Naive thymus-derived CD4-positive, alpha-beta T cell (primary cell): Measurements from ENCODE around the gene MYG1. TPM values are rescaled to one million over a fixed set of nuclear protein-coding genes. Genes with fewer than 3 reads are reported as not detected.

Experiments
- ATAC-seq: fragments of 150-1000 bp; cut with Tn5 transposase; 2 replicates; pipeline ENCODE4 v1.10.0; 2021; ENCODE audit warnings: mild to moderate bottlenecking, moderate library complexity
- CTCF ChIA-PET: fragments of 350-600 bp; sonication (Branson Sonifier 250); formaldehyde crosslinking; loops from one replicate; lab custom pipeline; 2021; ENCODE audit warnings: antibody characterized with exemption; lab: Charles Lee
- POLR2A ChIA-PET: fragments of 350-600 bp; sonication (Branson Sonifier 250); formaldehyde crosslinking; loops from one replicate; lab custom pipeline; 2021; ENCODE audit warnings: antibody characterized with exemption, inconsistent platforms; lab: Charles Lee
- DNase-seq, 9 donors: peaks; one replicate each; pipeline versions ENCODE4 v3.0.0 to v3.0.0-alpha.2; 2020 to 2022; ENCODE audit warnings: mixed read lengths in 1 of 9
- H3K27ac ChIP-seq: one replicate; pipeline ENCODE4 v1.7.0; 2013; ENCODE audit warnings: mild to moderate bottlenecking, low read depth, low read length, moderate library complexity
- H3K27me3 ChIP-seq, 2 donors: one replicate each; pipeline ENCODE4 v1.7.0; 2013; ENCODE audit warnings: low read length in 2 of 2, mild to moderate bottlenecking in 2 of 2, moderate library complexity in 2 of 2; ENCODE audit not compliant: control insufficient read depth in 2 of 2, insufficient read depth in 2 of 2
- H3K36me3 ChIP-seq, 3 experiments: 1 replicate in 2 of 3; 2 replicates in 1 of 3; pipeline ENCODE4 v1.7.0; 2013; ENCODE audit warnings: low read length in 3 of 3, mild to moderate bottlenecking in 3 of 3, moderate library complexity in 1 of 3; ENCODE audit not compliant: insufficient read depth in 3 of 3, control insufficient read depth in 2 of 3
- H3K4me1 ChIP-seq, 2 donors: one replicate each; pipeline ENCODE4 v1.7.0; 2013; ENCODE audit warnings: low read length in 2 of 2, mild to moderate bottlenecking in 2 of 2, moderate library complexity in 1 of 2; ENCODE audit not compliant: control insufficient read depth in 2 of 2, insufficient read depth in 2 of 2
- H3K4me3 ChIP-seq: 2 replicates; pipeline ENCODE4 v1.7.0; 2013; ENCODE audit warnings: mild to moderate bottlenecking, low read length
- H3K9me3 ChIP-seq, 3 experiments: 1 replicate in 2 of 3; 2 replicates in 1 of 3; pipeline ENCODE4 v1.7.0; 2013; ENCODE audit warnings: low read length in 3 of 3; ENCODE audit not compliant: control insufficient read depth in 2 of 3
- H3K27ac Mint-ChIP-seq, 9 donors: one replicate each; pipeline ENCODE4 v1.8.0; 2020 to 2022; ENCODE audit warnings: mixed read lengths in 9 of 9, mild to moderate bottlenecking in 8 of 9, moderate library complexity in 5 of 9, inconsistent platforms in 2 of 9
- H3K27me3 Mint-ChIP-seq, 5 donors: one replicate each; pipeline ENCODE4 v1.8.0; 2021 to 2022; ENCODE audit warnings: mixed read lengths in 5 of 5, mild to moderate bottlenecking in 1 of 5
- H3K36me3 Mint-ChIP-seq, 5 donors: one replicate each; pipeline ENCODE4 v1.8.0; 2020 to 2022; ENCODE audit warnings: mixed read lengths in 5 of 5, mild to moderate bottlenecking in 3 of 5, inconsistent platforms in 1 of 5
- H3K4me1 Mint-ChIP-seq, 7 donors: one replicate each; pipeline ENCODE4 v1.8.0; 2020 to 2022; ENCODE audit warnings: mixed read lengths in 7 of 7, mild to moderate bottlenecking in 3 of 7, inconsistent platforms in 1 of 7
- H3K4me3 Mint-ChIP-seq, 10 donors: one replicate each; pipeline ENCODE4 v1.8.0; 2020 to 2022; ENCODE audit warnings: mild to moderate bottlenecking in 10 of 10, mixed read lengths in 10 of 10, moderate library complexity in 6 of 10, inconsistent platforms in 2 of 10
- H3K9me3 Mint-ChIP-seq, 11 donors: one replicate each; pipeline ENCODE4 v1.8.0; 2020 to 2022; ENCODE audit warnings: mixed read lengths in 11 of 11, mild to moderate bottlenecking in 4 of 11, inconsistent platforms in 1 of 11, moderate library complexity in 1 of 11
- intact Hi-C, 2 donors: fragments of 100-400 bp; cut with micrococcal nuclease; formaldehyde crosslinking; loops; one replicate each; pipeline ENCODE4 v1.15.1; 2023
- polyA plus RNA-seq, 2 donors: library from polyadenylated mRNA; unstranded; fragments of 300-500 nt; fragmentation: Illumina TruSeq; gene quantifications; one replicate each; pipeline ENCODE4 v1.2.3, GENCODE V29; 2021
- total RNA-seq, 6 experiments: library from RNA in 5 of 6; stranded (reverse) in 5 of 6; gene quantifications; 1 replicate in 5 of 6; 2 replicates in 1 of 6; pipeline ENCODE4 v1.2.3 and lab custom pipeline; 2021 to 2026

The MYG1 gene
- total and polyA plus RNA-seq, 7 experiments from 2014 or later: 38.9 to 75.1 (median 53.1) TPM

- H3K4me1 Mint-ChIP-seq: peaks cover 5 to 18% (median 6%) of the 10 kb centered on the region in 7 donors
- no peak overlapping the region for H3K4me3 ChIP-seq
- no peaks in the 10 kb centered on the region for H3K9me3 ChIP-seq
- peak overlapping the region in 1 of 9 donors; percentile 51 for H3K27ac Mint-ChIP-seq
- H3K27me3 ChIP-seq: peaks cover 3 to 5% of the 10 kb centered on the region in 2 donors
- ChIA-PET POLR2A (interaction anchor here (0.6 to 0.9 kb wide), 3 partner anchors 10 to 12 kb away, joined by 3 read pairs; partner anchors contain the start of gene AAAS), CTCF (interaction anchor here (1.3 kb wide), 1 partner anchor 11 kb away, joined by 4 read pairs; no protein-coding TSS in a partner anchor)
- H3K36me3 ChIP-seq: no peaks in the 10 kb centered on the region
- peaks cover 0 to 1% (median 0%) of the 10 kb centered on the region in 11 donors for H3K9me3 Mint-ChIP-seq
- H3K27me3 Mint-ChIP-seq: peaks cover 21 to 53% (median 37%) of the 10 kb centered on the region in 5 donors
- ATAC-seq: no peak
- H3K36me3 Mint-ChIP-seq: peaks cover 0 to 8% (median 0%) of the 10 kb centered on the region in 5 donors
- H3K4me1 ChIP-seq: no peaks in the 10 kb centered on the region
- no peak for DNase-seq
- no peak overlapping the region for H3K27ac ChIP-seq
- intact Hi-C loops: no loop called here
- H3K4me3 Mint-ChIP-seq: no peak overlapping the region
These were observed 33.8 kb downstream of the MYG1 start for GRCh38 chr12:53333289-53333688.

- peak overlapping the region in 1 of 9 donors; percentile 51 for H3K27ac Mint-ChIP-seq
- ChIA-PET POLR2A (interaction anchor here (0.7 to 0.9 kb wide), 2 partner anchors 9 to 12 kb away, joined by 3 read pairs; partner anchors contain the start of gene AAAS), CTCF (interaction anchor here (1.0 to 1.3 kb wide), 2 partner anchors 11 kb away, joined by 3 to 4 read pairs; no protein-coding TSS in a partner anchor)
- Histone ChIP-seq H3K9me3 (no peaks in the 10 kb centered on the region), H3K36me3 (no peaks in the 10 kb centered on the region), H3K27ac (no peak overlapping the region), H3K4me1 (no peaks in the 10 kb centered on the region), H3K27me3 (peaks cover 5 to 8% of the 10 kb centered on the region in 2 donors), H3K4me3 (no peak overlapping the region)
- peaks cover 0 to 1% (median 0%) of the 10 kb centered on the region in 11 donors for H3K9me3 Mint-ChIP-seq
- peaks cover 0 to 8% (median 0%) of the 10 kb centered on the region in 5 donors for H3K36me3 Mint-ChIP-seq
- DNase-seq (no peak), ATAC-seq (no peak)
- intact Hi-C loops: no loop called here
- no peak overlapping the region for H3K4me3 Mint-ChIP-seq
- peaks cover 26 to 55% (median 40%) of the 10 kb centered on the region in 5 donors for H3K27me3 Mint-ChIP-seq
- peaks cover 5 to 18% (median 8%) of the 10 kb centered on the region in 7 donors for H3K4me1 Mint-ChIP-seq
These were observed 34.4 kb downstream of the MYG1 start for GRCh38 chr12:53333845-53334244.

GRCh38 chr12:53334822-53335221 lies 35.3 kb downstream of the MYG1 start:
- peaks cover 26 to 57% (median 40%) of the 10 kb centered on the region in 5 donors for H3K27me3 Mint-ChIP-seq

GRCh38 chr12:53336181-53336681 lies 36.7 kb downstream of the MYG1 start, which contains the start of gene SP7:
SP7 (minus strand) TSS chr12:53336354; CDS start chr12:53335646, 708 bp downstream.
- Histone ChIP-seq H3K9me3 (no peaks in the 10 kb centered on the region), H3K27me3 (peaks cover 5 to 8% of the 10 kb centered on the region in 2 donors), H3K36me3 (no peaks in the 10 kb centered on the region), H3K4me1 (no peaks in the 10 kb centered on the region), H3K4me3 (no peak within 1 kb of the TSS), H3K27ac (no peak within 1 kb of the TSS)
- ATAC-seq: peak; percentile 67
- ChIA-PET CTCF (interaction anchor here (1.3 kb wide), 1 partner anchor 10 kb away, joined by 5 read pairs; no protein-coding TSS in a partner anchor), POLR2A (interaction anchor here (0.5 to 1.4 kb wide), 2 partner anchors 12 to 63 kb away, joined by 3 to 4 read pairs; no protein-coding TSS in a partner anchor)
- H3K9me3 Mint-ChIP-seq: peaks cover 0 to 1% (median 0%) of the 10 kb centered on the region in 11 donors
- H3K36me3 Mint-ChIP-seq: peaks cover 0 to 8% (median 0%) of the 10 kb centered on the region in 5 donors
- no peak within 1 kb of the TSS for H3K27ac Mint-ChIP-seq
- peaks cover 26 to 64% (median 40%) of the 10 kb centered on the region in 5 donors for H3K27me3 Mint-ChIP-seq
- DNase-seq: no peak
- H3K4me1 Mint-ChIP-seq: peaks cover 5 to 18% (median 8%) of the 10 kb centered on the region in 7 donors
- intact Hi-C loops: no loop called here
- no peak within 1 kb of the TSS for H3K4me3 Mint-ChIP-seq

More at GRCh38 chr12:53334822-53335221, 35.3 kb downstream of the MYG1 start:
- Histone ChIP-seq H3K36me3 (no peaks in the 10 kb centered on the region), H3K9me3 (no peaks in the 10 kb centered on the region), H3K4me1 (no peaks in the 10 kb centered on the region), H3K4me3 (no peak overlapping the region), H3K27me3 (peaks cover 5 to 8% of the 10 kb centered on the region in 2 donors), H3K27ac (no peak overlapping the region)
- H3K36me3 Mint-ChIP-seq: peaks cover 0 to 8% (median 0%) of the 10 kb centered on the region in 5 donors
- H3K9me3 Mint-ChIP-seq: peaks cover 0 to 1% (median 0%) of the 10 kb centered on the region in 11 donors
- ChIA-PET CTCF (interaction anchor here (0.6 to 1.3 kb wide), 4 partner anchors 8 to 86 kb away, joined by 3 to 5 read pairs (median 3); no protein-coding TSS in a partner anchor), POLR2A (interaction anchor here (0.6 to 1.4 kb wide), 3 partner anchors 9 to 64 kb away, joined by 3 to 5 read pairs (median 4); no protein-coding TSS in a partner anchor)
- DNase-seq (no peak), ATAC-seq (no peak)
- H3K4me1 Mint-ChIP-seq: peaks cover 5 to 18% (median 8%) of the 10 kb centered on the region in 7 donors
- peak overlapping the region in 1 of 9 donors; percentile 31 for H3K27ac Mint-ChIP-seq
- intact Hi-C loops: no loop called here
- no peak overlapping the region for H3K4me3 Mint-ChIP-seq

- peak overlapping the region in 2 of 10 donors; percentile 0 to 24 for H3K4me3 Mint-ChIP-seq
- ChIA-PET POLR2A (no interaction called here), CTCF (no interaction called here)
- no peaks in the 10 kb centered on the region for H3K9me3 ChIP-seq
- peaks cover 0 to 8% (median 0%) of the 10 kb centered on the region in 5 donors for H3K36me3 Mint-ChIP-seq
- H3K27ac Mint-ChIP-seq: peak overlapping the region in 3 of 9 donors; percentile 9 to 21 (median 16)
- no peak overlapping the region for H3K27ac ChIP-seq
- H3K4me1 ChIP-seq: no peaks in the 10 kb centered on the region
- H3K4me3 ChIP-seq: no peak overlapping the region
- no peaks in the 10 kb centered on the region for H3K36me3 ChIP-seq
- intact Hi-C loops: no loop called here
- no peak for ATAC-seq
- peaks cover 26 to 61% (median 34%) of the 10 kb centered on the region in 5 donors for H3K27me3 Mint-ChIP-seq
- H3K4me1 Mint-ChIP-seq: peaks cover 5 to 15% (median 8%) of the 10 kb centered on the region in 7 donors
- no peak for DNase-seq
- H3K9me3 Mint-ChIP-seq: no peaks in the 10 kb centered on the region
- H3K27me3 ChIP-seq: peaks cover 5 to 8% of the 10 kb centered on the region in 2 donors
These were observed 38.5 kb downstream of the MYG1 start for GRCh38 chr12:53338017-53338416.

- no peak overlapping the region for H3K4me3 Mint-ChIP-seq
- DNase-seq: no peak
- H3K9me3 Mint-ChIP-seq: no peaks in the 10 kb centered on the region
- intact Hi-C loops: no loop called here
- CTCF ChIA-PET: interaction anchor here (0.6 to 0.7 kb wide), 3 partner anchors 17 to 338 kb away, joined by 3 to 5 read pairs (median 3); no protein-coding TSS in a partner anchor
- H3K4me1 Mint-ChIP-seq: peaks cover 9 to 22% (median 16%) of the 10 kb centered on the region in 7 donors
- H3K36me3 Mint-ChIP-seq: peaks cover 0 to 8% (median 0%) of the 10 kb centered on the region in 5 donors
- Histone ChIP-seq H3K27me3 (peaks cover 5 to 8% of the 10 kb centered on the region in 2 donors), H3K27ac (no peak overlapping the region), H3K4me1 (peaks cover 0 to 5% of the 10 kb centered on the region in 2 donors), H3K4me3 (no peak overlapping the region), H3K36me3 (no peaks in the 10 kb centered on the region), H3K9me3 (no peaks in the 10 kb centered on the region)
- ATAC-seq: no peak
- peaks cover 26 to 56% (median 33%) of the 10 kb centered on the region in 5 donors for H3K27me3 Mint-ChIP-seq
- H3K27ac Mint-ChIP-seq: no peak overlapping the region
- POLR2A ChIA-PET: no interaction called here
These were observed 39.4 kb downstream of the MYG1 start for GRCh38 chr12:53338916-53339315.
